ENCODE results near the gene KMT5C.

The KMT5C gene

DNA sequence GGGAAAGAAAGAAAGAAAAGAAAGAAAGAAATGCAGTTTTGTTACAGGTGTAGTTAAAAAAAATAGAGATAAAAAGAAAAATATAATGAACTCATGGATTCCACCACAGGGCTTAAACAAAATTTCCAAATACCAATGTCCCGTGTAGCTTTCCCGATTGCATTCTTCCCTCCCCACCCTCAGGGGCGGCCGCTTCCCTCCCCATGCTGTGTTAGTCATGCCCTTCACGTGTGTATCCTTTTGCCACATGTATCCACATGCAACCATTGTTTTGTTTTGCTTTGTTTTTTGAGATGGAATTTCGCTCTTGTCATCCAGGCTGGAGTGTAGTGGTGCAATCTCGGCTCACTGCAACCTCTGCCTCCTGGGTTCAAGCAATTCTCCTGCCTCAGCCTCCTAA lies 3.6 kb upstream of the KMT5C start:
- CTCF ChIA-PET = interaction anchor here (1.1 kb wide), 1 partner anchor 34 kb away, joined by 3 read pairs; the partner anchor contains the start of gene IL11
- TF ChIP-seq, protein P1, sequence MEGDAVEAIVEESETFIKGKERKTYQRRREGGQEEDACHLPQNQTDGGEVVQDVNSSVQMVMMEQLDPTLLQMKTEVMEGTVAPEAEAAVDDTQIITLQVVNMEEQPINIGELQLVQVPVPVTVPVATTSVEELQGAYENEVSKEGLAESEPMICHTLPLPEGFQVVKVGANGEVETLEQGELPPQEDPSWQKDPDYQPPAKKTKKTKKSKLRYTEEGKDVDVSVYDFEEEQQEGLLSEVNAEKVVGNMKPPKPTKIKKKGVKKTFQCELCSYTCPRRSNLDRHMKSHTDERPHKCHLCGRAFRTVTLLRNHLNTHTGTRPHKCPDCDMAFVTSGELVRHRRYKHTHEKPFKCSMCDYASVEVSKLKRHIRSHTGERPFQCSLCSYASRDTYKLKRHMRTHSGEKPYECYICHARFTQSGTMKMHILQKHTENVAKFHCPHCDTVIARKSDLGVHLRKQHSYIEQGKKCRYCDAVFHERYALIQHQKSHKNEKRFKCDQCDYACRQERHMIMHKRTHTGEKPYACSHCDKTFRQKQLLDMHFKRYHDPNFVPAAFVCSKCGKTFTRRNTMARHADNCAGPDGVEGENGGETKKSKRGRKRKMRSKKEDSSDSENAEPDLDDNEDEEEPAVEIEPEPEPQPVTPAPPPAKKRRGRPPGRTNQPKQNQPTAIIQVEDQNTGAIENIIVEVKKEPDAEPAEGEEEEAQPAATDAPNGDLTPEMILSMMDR (conservative IDR thresholded peaks at IDR 0.05; ENCODE audit: low read depth) = no peak
- DNase-seq (ENCODE audit: low spot score) = peak; percentile 88
- POLR2A ChIA-PET (ENCODE audit: low non-redundant PET) = no interaction called here
- H3K27ac ChIP-seq = peak overlapping the region; percentile 85

DNA sequence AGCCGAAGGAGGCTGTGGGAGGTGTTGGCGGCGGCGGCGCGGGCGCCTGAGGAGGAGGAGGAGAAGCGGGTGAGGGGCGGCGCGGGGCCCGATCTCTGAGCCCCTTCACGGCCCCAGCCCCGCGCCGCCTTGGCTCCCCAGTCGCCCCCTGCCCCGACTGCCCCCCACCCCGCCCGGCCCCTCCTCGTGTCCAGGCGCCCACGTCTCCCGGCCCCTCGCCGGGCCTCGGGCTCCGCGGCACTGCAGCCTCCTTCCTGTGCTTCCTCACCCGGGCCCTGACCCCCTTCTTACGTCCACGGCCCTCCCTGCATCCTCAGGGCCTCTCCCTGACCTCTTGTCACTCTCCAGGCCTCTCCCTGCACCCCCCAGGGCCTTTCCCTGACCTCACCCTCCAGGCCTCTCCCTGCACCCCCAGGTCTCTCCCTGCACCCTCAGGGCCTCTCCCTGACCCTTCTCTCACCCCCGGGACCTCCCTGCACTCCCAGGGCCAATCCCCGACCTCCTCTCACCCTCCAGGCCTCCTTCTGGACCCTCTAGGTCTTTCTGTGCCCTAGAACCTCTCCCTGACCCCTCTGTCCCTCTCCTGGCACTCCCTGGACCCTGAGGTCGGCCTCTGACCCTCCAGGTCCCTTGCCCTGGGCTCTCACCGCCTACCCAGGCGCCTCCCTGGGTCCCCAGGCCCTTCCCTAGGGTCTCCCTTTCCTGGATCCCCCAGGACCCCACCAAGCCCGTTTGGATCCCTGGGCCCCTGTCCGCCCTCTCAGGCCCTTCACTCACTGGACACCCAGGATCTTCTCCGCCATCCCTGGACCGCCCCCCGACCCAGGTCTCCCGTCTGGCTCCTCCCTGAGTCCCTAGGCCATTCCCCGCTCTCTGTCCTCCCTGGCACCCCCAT lies 460 bp downstream of the KMT5C start:
- ChIA-PET POLR2A (ENCODE audit: low non-redundant PET) (interaction anchor here (0.5 to 0.9 kb wide), 4 partner anchors 19 to 45 kb away, joined by 3 to 6 read pairs (median 4); partner anchors contain the start of gene TMEM238), CTCF (interaction anchor here (0.5 to 1.4 kb wide), 5 partner anchors 23 to 131 kb away, joined by 3 to 4 read pairs (median 3); partner anchors contain the start of genes PTPRH and TMEM238)
- H3K27ac ChIP-seq = peak overlapping the region; percentile 97
- DNase-seq (ENCODE audit: low spot score) = no peak
- TF ChIP-seq, protein P1 (conservative IDR thresholded peaks at IDR 0.05; ENCODE audit: low read depth) = no peak

DNA sequence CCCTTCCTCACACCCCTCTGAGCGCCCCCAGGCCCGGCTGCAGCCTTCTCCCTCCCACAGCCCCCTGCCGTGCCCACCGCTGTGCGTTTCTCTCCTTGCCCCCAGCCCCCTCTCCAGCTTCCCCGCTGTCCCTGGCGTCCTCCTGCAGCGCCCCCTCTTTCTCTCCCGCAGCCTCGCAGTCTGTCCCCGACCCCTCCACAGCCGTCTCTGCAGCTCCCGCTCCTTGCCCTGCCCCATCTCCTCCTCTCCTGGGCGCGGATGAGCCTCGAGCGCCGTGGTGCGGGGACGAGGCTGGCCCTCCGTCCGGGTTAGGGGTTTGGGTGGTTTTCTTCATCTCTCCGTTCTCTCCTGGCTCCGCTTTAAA lies 1.1 kb downstream of the KMT5C start:
- POLR2A ChIA-PET (ENCODE audit: low non-redundant PET) = no interaction called here
- CTCF ChIA-PET = interaction anchor here (0.6 kb wide), 1 partner anchor 132 kb away, joined by 3 read pairs; the partner anchor contains the start of gene PTPRH
- TF ChIP-seq, protein P1 (conservative IDR thresholded peaks at IDR 0.05; ENCODE audit: low read depth) = no peak
- peak overlapping the region; percentile 97 for H3K27ac ChIP-seq
- DNase-seq (ENCODE audit: low spot score) = no peak

DNA sequence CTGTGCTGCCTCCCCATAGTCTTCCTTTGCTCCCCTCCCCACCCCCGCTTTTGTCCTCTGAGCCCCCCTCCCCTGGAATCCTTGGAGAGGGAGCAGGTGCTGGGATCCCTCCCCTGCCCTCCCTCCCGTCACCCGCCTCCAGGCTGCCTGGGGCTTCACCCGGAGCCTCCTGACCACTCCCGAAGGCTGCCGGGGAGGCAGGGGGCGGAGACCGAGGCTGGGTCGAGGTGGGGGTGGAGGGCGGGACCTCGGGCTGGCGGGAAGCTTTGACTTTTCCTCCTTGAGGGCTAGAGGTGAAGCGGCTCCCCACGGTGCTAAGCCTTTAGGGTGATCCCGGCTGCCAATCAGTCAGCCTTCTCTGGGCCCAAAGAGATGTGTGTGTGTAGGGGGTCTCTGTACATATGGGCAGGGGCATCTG lies 1.5 kb downstream of the KMT5C start:
- ChIA-PET CTCF (interaction anchor here (0.6 to 0.7 kb wide), 2 partner anchors 19 to 132 kb away, joined by 3 read pairs; partner anchors contain the start of gene PTPRH), POLR2A (ENCODE audit: low non-redundant PET) (no interaction called here)
- TF ChIP-seq, protein P1 (conservative IDR thresholded peaks at IDR 0.05; ENCODE audit: low read depth) = no peak
- H3K27ac ChIP-seq = peak overlapping the region; percentile 97
- peak; percentile 84 for DNase-seq (ENCODE audit: low spot score)

DNA sequence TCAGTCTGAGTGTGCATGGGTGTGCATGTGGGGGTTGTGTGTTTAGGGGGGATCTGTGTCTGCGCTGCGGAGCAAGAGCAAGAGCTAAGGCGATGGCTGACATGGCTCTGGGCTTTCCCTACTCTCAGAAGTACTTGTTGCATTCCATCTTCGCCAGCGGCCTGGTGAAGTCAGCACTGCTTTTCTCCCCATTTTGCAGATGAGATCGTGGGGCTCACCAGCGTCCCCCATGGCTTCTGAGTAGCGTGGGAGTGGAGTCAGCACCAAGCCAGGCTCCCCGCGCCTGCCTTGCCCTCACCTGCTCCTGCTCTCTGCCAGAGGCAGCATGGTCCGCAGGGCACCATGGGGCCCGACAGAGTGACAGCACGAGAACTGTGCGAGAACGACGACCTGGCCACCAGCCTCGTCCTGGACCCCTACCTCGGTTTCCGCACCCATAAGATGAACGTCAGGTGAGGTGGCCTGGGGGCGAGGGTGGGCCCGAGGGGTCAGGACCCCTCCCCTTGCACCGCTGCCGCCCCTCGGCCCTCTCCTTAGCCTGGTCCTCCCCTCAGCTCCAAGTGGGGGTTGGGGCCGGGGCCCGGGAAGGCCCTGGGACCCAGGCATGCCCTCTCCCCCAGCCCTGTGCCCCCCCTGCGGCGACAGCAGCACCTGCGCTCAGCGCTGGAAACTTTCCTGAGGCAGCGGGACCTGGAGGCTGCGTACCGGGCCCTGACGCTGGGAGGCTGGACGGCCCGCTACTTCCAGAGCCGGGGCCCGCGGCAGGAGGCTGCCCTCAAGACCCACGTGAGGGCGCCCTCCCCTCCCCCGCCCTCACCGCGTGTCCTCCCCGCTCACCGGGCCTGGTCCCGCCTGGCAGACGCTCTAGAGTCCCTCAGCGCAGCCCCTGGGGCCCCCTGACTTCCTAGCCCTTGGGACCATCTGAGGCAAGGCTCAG lies 2.2 kb downstream of the KMT5C start:
- ChIA-PET CTCF (interaction anchor here (0.7 kb wide), 1 partner anchor 19 kb away, joined by 3 read pairs; no protein-coding TSS in a partner anchor), POLR2A (ENCODE audit: low non-redundant PET) (no interaction called here)
- DNase-seq (ENCODE audit: low spot score) = no peak
- TF ChIP-seq, protein P1 (conservative IDR thresholded peaks at IDR 0.05; ENCODE audit: low read depth) = no peak
- peak overlapping the region; percentile 97 for H3K27ac ChIP-seq

DNA sequence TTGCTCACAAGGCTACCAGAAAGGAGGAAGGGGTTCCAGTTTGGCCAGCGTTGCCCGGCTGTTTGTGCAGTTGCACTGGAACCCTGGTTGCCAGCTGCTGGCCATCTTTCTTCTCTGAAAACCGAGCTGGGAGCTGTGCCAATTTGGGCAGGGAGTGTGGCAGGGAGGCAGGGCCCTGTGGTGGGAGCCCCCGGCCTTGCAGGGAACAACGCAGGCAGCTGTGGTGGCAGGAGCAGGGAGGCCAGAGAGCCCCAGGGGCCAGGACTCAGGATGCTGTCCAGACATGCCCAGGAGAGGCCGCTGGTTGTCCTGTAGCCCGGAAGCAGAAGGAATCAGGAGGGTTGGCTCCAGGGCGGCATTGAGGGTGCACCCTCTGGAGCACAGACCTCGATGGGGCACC lies 4.8 kb downstream of the KMT5C start:
- ChIA-PET CTCF (interaction anchor here (0.7 to 1.9 kb wide), 2 partner anchors 23 to 43 kb away, joined by 5 to 13 read pairs; no protein-coding TSS in a partner anchor), POLR2A (ENCODE audit: low non-redundant PET) (interaction anchor here (0.8 kb wide), 1 partner anchor 141 kb away, joined by 7 read pairs; the partner anchor contains the start of gene NAT14)
- no peak for DNase-seq (ENCODE audit: low spot score)
- TF ChIP-seq, protein P1 (conservative IDR thresholded peaks at IDR 0.05; ENCODE audit: low read depth) = no peak
- peak overlapping the region; percentile 97 for H3K27ac ChIP-seq

All from RWPE1 (cell line).